Pancreas (tissue), 10 donors: ENCODE data around the gene PCDHA8. TPM values are rescaled to one million over a fixed set of nuclear protein-coding genes. Genes with fewer than 3 reads are reported as not detected.
A peak's percentile ranks its signal among the peaks of the same experiment; 100 is the strongest.

Source experiments
- ATAC-seq, 4 donors: fragments of 200-7000 bp; cut with Tn5 transposase; one replicate each; pipeline versions ENCODE4 v1.8.0 to v1.9.1; 2020; ENCODE audit warnings: mild to moderate bottlenecking in 4 of 4, moderate library complexity in 4 of 4
- DNase-seq, 6 donors: peaks; one replicate each; pipeline ENCODE4 v3.0.0-alpha.2; 2020
- FAIRE-seq: peaks from 2 replicates; lab custom pipeline; 2012; peaks lifted over from hg19 to GRCh38; lab: Jason Lieb, UNC
- H3K27ac ChIP-seq, 4 donors: fragments of 200-600 bp; sonication (generic); 1 replicate in 3 of 4; 2 replicates in 1 of 4; pipeline versions ENCODE4 v1.5.0 to v1.8.0; 2020
- H3K27me3 ChIP-seq, 4 donors: fragments of 200-600 bp; one replicate each; pipeline ENCODE4 v1.8.0; 2021
- H3K36me3 ChIP-seq, 3 donors: fragments of 200-600 bp; sonication (generic) in 1 of 3; one replicate each; pipeline versions ENCODE4 v1.5.0 to v1.8.0; 2020 to 2021
- H3K4me1 ChIP-seq, 3 donors: fragments of 200-600 bp; one replicate each; pipeline ENCODE4 v1.8.0; 2021
- H3K4me3 ChIP-seq, 4 donors: fragments of 200-600 bp; sonication (generic) in 2 of 4; one replicate each; pipeline versions ENCODE4 v1.5.0 to v1.8.0; 2020 to 2021
- H3K9me3 ChIP-seq, 4 donors: fragments of 200-600 bp; one replicate each; pipeline ENCODE4 v1.8.0; 2021
- WGBS, 2 donors: extraction: QIAGEN DNeasy Blood & Tissue Kit; methylation state at CpG; one replicate each; pipeline ENCODE4 v1.1.7; 2013; 5-methylcytosine and 5-hydroxymethylcytosine counted together
- intact Hi-C, 3 donors: fragments of 100-400 bp; cut with DNase I; formaldehyde crosslinking; loops; one replicate each; pipeline versions ENCODE4 v1.11.1 to v1.14.2; 2022
- polyA plus RNA-seq, 2 donors: library from polyadenylated mRNA; stranded (reverse); fragments of 200-250 nt; gene quantifications; one replicate each; pipeline ENCODE4 v1.2.3, GENCODE V29; 2013
- total RNA-seq, 6 donors: library from RNA; stranded (reverse); fragmentation: NEBNext Ultra II Directional in 4 of 6; extraction: Animal tissue kit (Norgen Biotek cat#: 25700) in 4 of 6; gene quantifications; one replicate each; pipeline versions ENCODE4 v1.2.1 to v1.2.4, GENCODE V29; 2021 to 2023
- TF ChIP-seq, protein P1 (sequence below), 4 donors: fragments of 200-600 bp; sonication (generic) in 3 of 4; IDR thresholded peaks; one replicate each; pipeline versions ENCODE4 v1.5.0 to v1.8.0; 2021; ENCODE audit warnings: antibody characterized with exemption in 4 of 4
- donor health status: healthy with polysubstance abuse.
- donor health status: DM: no; HTN: no; CAD: no; lungs with moderate emphysema.
- donor health status: DM: no; HTN: no; CAD: no.
- donor health status: control.
- donor health status: control.
- donor health status: Bipolar disorder and iron deficiency.
- donor health status: DM: yes; HTN: yes; CAD: no.
- donor health status: DM: no; HTN: no; CAD: no.
- donor health status: DM: no; HTN: no; CAD: no.
- donor health status: DM: yes; HTN: yes; CAD: no.

The PCDHA8 gene
- total and polyA plus RNA-seq, 8 donors = 0.08 to 0.76 (median 0.40) TPM

DNA sequence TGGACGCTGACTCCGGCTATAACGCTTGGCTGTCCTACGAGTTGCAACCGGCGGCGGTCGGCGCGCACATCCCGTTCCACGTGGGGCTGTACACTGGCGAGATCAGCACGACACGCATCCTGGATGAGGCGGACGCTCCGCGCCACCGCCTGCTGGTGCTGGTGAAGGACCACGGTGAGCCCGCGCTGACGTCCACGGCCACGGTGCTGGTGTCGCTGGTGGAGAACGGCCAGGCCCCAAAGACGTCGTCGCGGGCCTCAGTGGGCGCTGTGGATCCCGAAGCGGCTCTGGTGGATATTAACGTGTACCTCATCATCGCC, 36.2 kb downstream of the PCDHA8 start:
- intact Hi-C loops = loop anchor here in 1 of 3 donors (10.0 kb wide), 1 partner anchor 168 kb away; no protein-coding TSS in a partner anchor
- Histone ChIP-seq H3K4me3 (no peak overlapping the region), H3K27me3 (no peaks in the 10 kb centered on the region), H3K9me3 (peaks cover 0 to 2% (median 0%) of the 10 kb centered on the region in 4 donors), H3K4me1 (no peaks in the 10 kb centered on the region), H3K27ac (no peak overlapping the region), H3K36me3 (no peaks in the 10 kb centered on the region)
- peak in 1 of 6 donors; percentile 47 for DNase-seq
- ATAC-seq = no peak
- FAIRE-seq = no peak
- TF ChIP-seq, protein P1, sequence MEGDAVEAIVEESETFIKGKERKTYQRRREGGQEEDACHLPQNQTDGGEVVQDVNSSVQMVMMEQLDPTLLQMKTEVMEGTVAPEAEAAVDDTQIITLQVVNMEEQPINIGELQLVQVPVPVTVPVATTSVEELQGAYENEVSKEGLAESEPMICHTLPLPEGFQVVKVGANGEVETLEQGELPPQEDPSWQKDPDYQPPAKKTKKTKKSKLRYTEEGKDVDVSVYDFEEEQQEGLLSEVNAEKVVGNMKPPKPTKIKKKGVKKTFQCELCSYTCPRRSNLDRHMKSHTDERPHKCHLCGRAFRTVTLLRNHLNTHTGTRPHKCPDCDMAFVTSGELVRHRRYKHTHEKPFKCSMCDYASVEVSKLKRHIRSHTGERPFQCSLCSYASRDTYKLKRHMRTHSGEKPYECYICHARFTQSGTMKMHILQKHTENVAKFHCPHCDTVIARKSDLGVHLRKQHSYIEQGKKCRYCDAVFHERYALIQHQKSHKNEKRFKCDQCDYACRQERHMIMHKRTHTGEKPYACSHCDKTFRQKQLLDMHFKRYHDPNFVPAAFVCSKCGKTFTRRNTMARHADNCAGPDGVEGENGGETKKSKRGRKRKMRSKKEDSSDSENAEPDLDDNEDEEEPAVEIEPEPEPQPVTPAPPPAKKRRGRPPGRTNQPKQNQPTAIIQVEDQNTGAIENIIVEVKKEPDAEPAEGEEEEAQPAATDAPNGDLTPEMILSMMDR (IDR thresholded peaks at IDR 0.05) = no peak
- WGBS, 2 donors = 34 to 38% methylated on average over 37 of the region's 37 CpGs

- H3K4me1 ChIP-seq = no peaks in the 10 kb centered on the region
- H3K27me3 ChIP-seq = no peaks in the 10 kb centered on the region
- peak in 1 of 6 donors; percentile 15 for DNase-seq
- peaks cover 0 to 2% (median 0%) of the 10 kb centered on the region in 4 donors for H3K9me3 ChIP-seq
- no peak within 1 kb of the TSS for H3K27ac ChIP-seq
- intact Hi-C loops = no loop called here
- TF ChIP-seq, protein P1 (IDR thresholded peaks at IDR 0.05) = no peak
- peak in 3 of 4 donors; percentile 83 to 96 (median 86) for ATAC-seq
- no peak for FAIRE-seq
- no peaks in the 10 kb centered on the region for H3K36me3 ChIP-seq
- 10 to 15% methylated on average over 30 to 35 of the region's 35 CpGs for WGBS, 2 donors
- H3K4me3 ChIP-seq = peak within 1 kb of the TSS in 2 of 4 donors; percentile 24 to 31
Observed at GRCh38 chr5:140881889-140882590, 41.1 kb downstream of the PCDHA8 start, which contains the start of gene PCDHA13. TSS of gene PCDHA13 (plus strand) at chr5:140882124. CDS start at chr5:140882269, 145 bp downstream.

DNA sequence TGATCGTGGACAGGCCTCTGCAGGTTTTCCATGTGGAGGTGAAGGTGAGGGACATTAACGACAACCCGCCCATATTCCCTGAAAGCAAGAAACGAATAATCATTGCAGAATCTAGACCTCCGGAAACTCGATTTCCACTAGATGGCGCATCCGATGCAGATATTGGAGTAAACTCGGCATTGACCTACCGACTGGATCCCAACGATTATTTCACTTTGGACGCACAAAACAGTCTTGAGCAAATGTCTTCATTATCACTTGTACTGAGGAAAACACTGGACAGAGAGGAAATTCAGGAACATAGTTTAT, 41.6 kb downstream of the PCDHA8 start:
- intact Hi-C loops = no loop called here
- FAIRE-seq = no peak
- WGBS, 2 donors = 9 to 19% methylated on average over 12 of the region's 12 CpGs
- no peak overlapping the region for H3K27ac ChIP-seq
- H3K4me1 ChIP-seq = no peaks in the 10 kb centered on the region
- H3K9me3 ChIP-seq = peaks cover 0 to 2% (median 0%) of the 10 kb centered on the region in 4 donors
- no peak for DNase-seq
- H3K36me3 ChIP-seq = no peaks in the 10 kb centered on the region
- peak in 3 of 4 donors; percentile 40 to 77 (median 63) for ATAC-seq
- peak overlapping the region in 2 of 4 donors; percentile 24 to 31 for H3K4me3 ChIP-seq
- TF ChIP-seq, protein P1 (IDR thresholded peaks at IDR 0.05) = no peak
- H3K27me3 ChIP-seq = no peaks in the 10 kb centered on the region

GRCh38 chr5:140883373-140883772, 42.4 kb downstream of the PCDHA8 start:
- H3K9me3 ChIP-seq = peaks cover 0 to 2% (median 0%) of the 10 kb centered on the region in 4 donors
- H3K36me3 ChIP-seq = no peaks in the 10 kb centered on the region
- peak in 1 of 6 donors; percentile 56 for DNase-seq

More at GRCh38 chr5:140883373-140883772, 42.4 kb downstream of the PCDHA8 start:
- ATAC-seq = no peak
- no peak overlapping the region for H3K4me3 ChIP-seq
- intact Hi-C loops = no loop called here
- WGBS, 2 donors = 24 to 35% methylated on average over 41 of the region's 41 CpGs
- H3K4me1 ChIP-seq = no peaks in the 10 kb centered on the region
- H3K27ac ChIP-seq = no peak overlapping the region
- TF ChIP-seq, protein P1 (IDR thresholded peaks at IDR 0.05) = no peak
- no peaks in the 10 kb centered on the region for H3K27me3 ChIP-seq
- FAIRE-seq = no peak
